Left lobe of liver (tissue), 2 donors: ENCODE results near the gene KLHL40. TPM values are rescaled to one million over a fixed set of nuclear protein-coding genes. Genes with fewer than 3 reads are reported as not detected.

Experiments used
- ATAC-seq: fragments of 200-7000 bp; cut with Tn5 transposase; one replicate; pipeline ENCODE4 v1.9.1; 2020; ENCODE audit warnings: mild to moderate bottlenecking, moderate library complexity
- DNase-seq: peaks from one replicate; pipeline ENCODE4 v3.0.0-alpha.2; 2020; ENCODE audit warnings: low spot score
- total RNA-seq: library from RNA; stranded (reverse); gene quantifications from one replicate; pipeline ENCODE4 v1.2.1, GENCODE V29; 2021
- donor health status: DM: no; HTN: no; CAD: no; lungs with moderate emphysema.
- donor health status: DM: no; HTN: yes; CAD: no.

KLHL40 gene
- total RNA-seq, 1 donor from 2014 or later, result not detected

- ATAC-seq (no peak), DNase-seq (peak; percentile 42)
Observed at GRCh38 chr3:42667523-42668412, 17.6 kb upstream of the KLHL40 start.

DNA sequence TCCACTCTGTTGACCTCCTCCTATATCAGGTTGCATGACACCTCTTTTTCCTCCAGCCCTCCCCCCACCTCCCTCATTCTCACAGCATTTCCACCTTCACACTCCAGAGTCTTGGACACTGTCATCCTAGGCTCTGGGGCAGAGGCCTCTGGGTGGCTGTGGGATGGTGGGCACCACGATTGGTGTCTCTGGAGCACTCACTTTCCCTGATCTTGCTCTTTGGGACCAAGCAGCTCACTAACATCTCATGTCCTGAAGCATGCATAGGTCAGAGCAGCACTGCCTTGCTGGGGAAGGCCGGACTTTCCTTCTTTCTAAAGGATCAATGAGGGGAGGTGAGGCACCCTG is 16.9 kb upstream of the KLHL40 start:
- DNase-seq (no peak), ATAC-seq (no peak)

GRCh38 chr3:42668793-42669217 is 16.5 kb upstream of the KLHL40 start:
- DNase-seq, result peak; percentile 19
- no peak for ATAC-seq

- no peak for ATAC-seq
Observed at GRCh38 chr3:42670051-42670576, 15.2 kb upstream of the KLHL40 start.

GRCh38 chr3:42670670-42671069 is 14.7 kb upstream of the KLHL40 start:
- DNase-seq, result no peak

More at GRCh38 chr3:42670051-42670576, 15.2 kb upstream of the KLHL40 start:
- no peak for DNase-seq

DNA sequence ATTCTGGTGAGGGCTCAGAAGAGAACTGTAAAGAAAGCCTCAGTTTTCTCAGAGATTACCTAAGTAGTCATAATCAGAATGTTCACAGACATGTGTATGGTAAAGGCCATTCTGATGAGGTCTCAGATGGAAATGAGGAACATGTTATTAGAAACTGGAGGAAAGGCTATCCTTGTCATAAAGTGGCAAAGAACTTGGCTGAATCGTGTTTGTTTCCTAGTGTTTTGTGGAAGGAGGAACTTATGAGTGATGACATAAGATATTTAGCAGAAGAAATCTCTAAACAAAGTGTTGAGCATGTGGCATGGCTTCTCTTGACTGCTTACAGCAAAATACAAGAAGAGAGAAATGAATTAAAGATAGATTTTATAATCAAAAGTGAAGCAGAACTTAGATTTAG is 12.8 kb upstream of the KLHL40 start:
- DNase-seq (no peak), ATAC-seq (no peak)

More at GRCh38 chr3:42670670-42671069, 14.7 kb upstream of the KLHL40 start:
- ATAC-seq, result no peak

GRCh38 chr3:42673082-42673481 is 12.3 kb upstream of the KLHL40 start:
- DNase-seq (no peak), ATAC-seq (no peak)

GRCh38 chr3:42674146-42674545 is 11.2 kb upstream of the KLHL40 start:
- ATAC-seq, result no peak
- no peak for DNase-seq

- DNase-seq, result no peak
- no peak for ATAC-seq
Observed at GRCh38 chr3:42675909-42676308, 9.4 kb upstream of the KLHL40 start.

DNA sequence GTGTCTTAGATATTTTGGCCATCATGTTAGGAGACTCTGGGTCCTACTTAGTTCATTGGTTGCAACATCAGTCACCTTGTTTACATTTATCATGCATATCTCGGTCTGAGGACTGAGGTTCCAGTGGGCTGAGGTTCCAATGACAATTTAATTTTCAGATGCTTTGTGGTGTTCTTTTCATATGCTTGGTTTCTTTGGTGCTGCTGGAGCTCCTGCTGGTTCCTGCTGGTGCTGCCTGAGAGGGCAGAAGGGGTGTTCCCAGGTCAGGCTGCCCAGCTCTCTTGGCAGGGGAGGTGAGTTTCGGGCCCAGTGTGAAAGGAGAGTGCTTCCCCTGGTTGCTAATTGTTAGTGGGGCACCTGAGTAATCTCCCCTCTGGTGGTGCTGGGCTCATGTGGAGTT is 6.9 kb upstream of the KLHL40 start:
- DNase-seq, result no peak
- no peak for ATAC-seq

GRCh38 chr3:42680271-42680670 is 5.1 kb upstream of the KLHL40 start:
- ATAC-seq, result no peak
- DNase-seq, result no peak

DNA sequence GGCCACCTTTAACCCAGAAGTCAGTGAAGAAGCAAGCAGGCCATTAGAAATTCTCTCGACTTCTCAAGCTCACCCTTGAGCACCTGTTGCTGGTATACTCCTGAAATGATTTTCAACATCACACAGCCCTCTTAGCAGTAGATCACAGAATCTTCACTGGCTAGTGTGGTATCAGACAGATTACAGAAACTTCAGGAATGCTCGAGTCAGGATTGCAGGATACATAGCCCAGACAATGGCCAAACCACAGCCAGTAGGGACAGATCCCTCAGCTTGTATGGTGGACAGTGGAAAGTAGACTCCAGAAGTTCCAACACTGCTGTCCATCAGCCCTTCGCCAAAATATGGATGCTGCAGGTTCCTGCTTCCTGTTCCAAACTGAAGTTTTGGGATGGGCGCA is 4.5 kb upstream of the KLHL40 start:
- no peak for ATAC-seq

DNA sequence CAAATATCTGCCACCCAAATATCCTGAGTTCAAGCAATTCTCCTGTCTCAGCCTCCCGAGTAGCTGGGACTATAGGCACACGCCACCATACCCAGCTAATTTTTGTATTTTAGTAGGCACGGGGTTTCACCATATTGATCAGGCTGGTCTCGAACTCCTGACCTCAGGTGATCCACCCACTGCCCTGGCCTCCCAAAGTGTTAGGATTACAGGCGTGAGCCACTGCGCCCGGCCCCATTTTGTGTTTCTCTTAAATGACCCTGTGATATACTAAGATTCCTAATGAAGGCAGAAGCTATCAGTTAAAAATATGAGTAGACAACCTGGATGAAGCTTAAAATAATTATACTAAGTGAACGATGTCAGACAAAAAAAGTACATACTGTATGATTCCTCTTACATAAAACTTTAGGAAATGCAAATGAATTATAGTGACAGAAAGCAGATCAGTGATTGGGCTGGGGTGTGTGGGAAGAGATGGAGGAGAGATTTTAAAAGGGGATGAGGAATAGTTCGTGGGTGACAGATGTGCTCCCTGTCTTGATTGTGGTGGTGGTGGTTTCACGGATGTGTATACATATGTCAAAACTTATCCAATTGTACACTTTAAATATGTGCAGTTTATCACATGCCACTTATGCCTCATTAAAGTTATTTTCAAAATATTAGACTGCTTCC is 3.8 kb upstream of the KLHL40 start:
- no peak for DNase-seq
- no peak for ATAC-seq

More for the DNA sequence above, 4.5 kb upstream of the KLHL40 start:
- no peak for DNase-seq

DNA sequence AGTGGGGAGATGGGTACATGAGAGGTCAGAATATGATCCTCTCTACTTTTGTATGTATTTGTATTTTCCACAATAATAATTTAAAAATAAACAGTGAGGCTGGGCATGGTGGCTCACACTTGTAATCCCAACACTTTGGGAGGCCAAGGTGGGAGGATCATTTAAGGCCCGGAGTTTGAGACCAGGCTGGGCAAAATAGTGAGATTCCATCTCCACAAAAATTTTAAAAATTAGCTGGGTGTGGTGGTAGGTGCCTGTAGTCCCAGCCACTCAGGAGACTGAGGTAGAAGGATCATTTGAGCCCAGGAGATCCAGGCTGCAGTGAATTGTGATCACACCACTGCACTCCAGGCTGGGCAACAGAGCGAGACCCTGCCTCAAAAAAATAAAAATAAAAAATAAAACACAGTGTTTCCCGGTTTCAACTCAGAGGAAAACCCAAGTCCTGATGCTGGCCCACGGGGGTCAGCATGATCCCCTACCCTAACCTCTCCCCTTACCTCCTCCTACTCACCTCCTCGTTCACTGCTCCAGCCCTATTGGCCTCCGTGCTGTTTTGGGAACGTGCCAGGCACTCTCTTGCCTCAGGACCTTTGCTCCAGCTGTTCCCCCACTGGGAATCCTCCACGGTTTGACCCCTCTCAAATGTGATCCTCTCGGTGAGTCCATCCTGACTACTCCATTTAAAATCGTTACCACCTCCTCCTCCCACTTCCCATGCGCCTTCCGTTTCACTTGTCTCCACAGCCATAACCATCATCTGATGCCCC is 2.9 kb upstream of the KLHL40 start:
- DNase-seq (no peak), ATAC-seq (no peak)

DNA sequence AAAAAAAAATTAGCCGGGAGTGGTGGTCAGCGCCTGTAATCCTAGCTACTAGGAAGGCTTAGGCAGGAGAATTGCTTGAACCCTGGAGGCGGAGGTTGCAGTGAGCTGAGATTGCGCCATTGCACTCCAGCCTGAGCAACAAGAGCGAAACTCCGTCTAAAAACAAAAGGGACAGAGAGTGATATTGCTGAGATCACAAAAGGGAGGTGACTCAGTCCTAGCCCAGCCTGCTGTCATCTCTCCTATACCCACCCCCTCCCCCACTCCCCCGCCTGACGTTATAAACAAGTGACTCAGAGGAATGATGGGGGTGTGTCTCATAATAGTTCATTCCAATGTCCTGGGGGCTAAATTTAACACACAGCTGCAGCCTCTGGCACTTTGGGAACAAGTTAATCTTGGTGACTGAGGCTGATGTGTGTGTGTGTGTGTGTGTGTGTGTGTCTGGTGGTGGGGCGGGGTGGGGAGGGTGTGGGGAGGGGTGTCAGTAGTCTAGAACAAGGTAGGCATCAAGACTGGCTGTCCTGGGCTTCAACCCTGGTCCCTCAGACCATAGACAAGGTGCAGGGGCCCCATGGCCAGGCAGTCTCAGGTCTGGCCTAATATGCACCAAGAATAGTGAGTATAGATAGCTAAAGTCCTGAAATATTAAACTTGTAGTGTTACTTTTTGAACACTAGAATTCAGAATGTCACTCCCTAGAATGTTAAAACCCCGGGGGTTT is 1.3 kb upstream of the KLHL40 start:
- no peak for ATAC-seq
- no peak for DNase-seq

GRCh38 chr3:42684632-42685362 is 540 bp upstream of the KLHL40 start:
- ATAC-seq, result no peak
- no peak for DNase-seq

DNA sequence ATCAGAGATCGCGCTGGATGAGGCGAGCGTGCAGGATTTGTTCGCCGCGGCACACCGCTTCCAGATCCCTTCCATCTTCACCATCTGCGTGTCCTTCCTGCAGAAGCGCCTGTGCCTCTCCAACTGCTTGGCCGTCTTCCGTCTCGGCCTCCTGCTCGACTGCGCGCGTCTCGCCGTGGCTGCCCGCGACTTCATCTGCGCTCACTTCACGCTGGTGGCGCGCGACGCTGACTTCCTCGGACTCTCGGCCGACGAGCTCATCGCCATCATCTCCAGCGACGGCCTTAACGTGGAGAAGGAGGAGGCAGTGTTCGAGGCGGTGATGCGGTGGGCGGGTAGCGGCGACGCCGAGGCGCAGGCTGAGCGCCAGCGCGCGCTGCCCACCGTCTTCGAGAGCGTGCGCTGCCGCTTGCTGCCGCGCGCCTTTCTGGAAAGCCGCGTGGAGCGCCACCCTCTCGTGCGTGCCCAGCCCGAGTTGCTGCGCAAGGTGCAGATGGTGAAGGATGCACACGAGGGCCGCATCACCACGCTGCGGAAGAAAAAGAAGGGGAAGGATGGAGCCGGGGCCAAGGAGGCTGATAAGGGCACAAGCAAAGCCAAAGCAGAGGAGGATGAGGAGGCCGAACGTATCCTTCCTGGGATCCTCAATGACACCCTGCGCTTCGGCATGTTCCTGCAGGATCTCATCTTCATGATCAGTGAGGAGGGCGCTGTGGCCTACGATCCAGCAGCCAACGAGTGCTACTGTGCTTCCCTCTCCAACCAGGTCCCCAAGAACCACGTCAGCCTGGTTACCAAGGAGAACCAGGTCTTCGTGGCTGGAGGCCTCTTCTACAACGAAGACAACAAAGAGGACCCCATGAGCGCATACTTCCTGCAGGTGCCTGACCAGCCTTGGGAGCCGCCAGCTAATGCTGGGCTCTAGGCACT is 819 bp downstream of the KLHL40 start:
- ATAC-seq (no peak), DNase-seq (no peak)

DNA sequence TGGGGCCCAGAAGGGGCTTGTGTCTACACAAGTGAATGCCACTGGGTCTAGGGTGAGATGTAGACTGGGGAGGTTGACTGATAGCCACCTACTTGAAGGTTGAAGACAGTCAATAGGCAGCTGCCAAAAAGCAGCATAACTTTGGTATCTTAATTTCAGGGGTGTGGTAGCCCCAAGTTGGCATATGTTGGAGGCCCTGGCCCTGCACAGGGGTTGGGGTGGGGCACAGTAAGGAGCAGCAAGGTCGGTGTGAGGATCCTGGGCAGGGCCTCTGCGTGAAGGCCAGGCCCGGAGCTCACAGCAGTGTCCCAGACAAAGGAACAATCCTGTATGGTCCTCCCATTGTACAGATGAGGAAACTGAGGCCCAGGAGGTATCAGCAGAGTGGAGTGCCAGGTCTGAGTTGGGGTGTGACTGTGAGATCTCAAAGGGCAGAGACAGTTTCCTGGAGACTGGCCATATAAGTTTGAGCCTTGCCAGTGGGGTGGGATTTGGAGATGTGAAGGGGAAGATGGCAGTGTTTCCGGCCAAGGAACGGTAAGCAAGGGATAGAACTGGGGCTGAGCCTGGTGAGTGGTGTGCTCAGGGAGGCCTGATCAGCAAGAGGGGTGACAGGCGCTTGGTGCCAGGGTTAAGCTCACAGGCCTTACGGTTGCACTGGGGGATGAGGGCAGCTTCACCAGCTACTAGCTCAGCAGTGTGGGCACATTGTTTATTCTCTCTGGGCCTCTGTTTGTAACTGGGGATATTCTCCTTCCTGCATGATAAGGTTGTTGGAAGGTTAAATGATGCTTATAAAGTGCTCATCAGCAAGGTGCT is 1.7 kb downstream of the KLHL40 start:
- no peak for ATAC-seq
- DNase-seq, result no peak
